ENCODE results near the gene SPEM3.

Gene SPEM3

GRCh38 chr17:7389924-7390910 is 38.4 kb upstream of the SPEM3 start:
- no peak overlapping the region for H3K4me3 ChIP-seq (ENCODE audit: low read length in 2 of 2)
- no peaks in the 10 kb centered on the region for H3K27me3 ChIP-seq (ENCODE audit: control insufficient read depth in 2 of 2, insufficient read depth in 2 of 2, low read length in 2 of 2)
- H3K27ac ChIP-seq (ENCODE audit: low read depth in 2 of 2, low read length in 2 of 2): no peak overlapping the region
- H3K9me3 ChIP-seq (ENCODE audit: control insufficient read depth in 2 of 2, low read length in 2 of 2): no peaks in the 10 kb centered on the region
- H3K36me3 ChIP-seq (ENCODE audit: control insufficient read depth in 2 of 2, insufficient read depth in 2 of 2, low read length in 2 of 2): peaks cover 21 to 33% of the 10 kb centered on the region in 2 donors
- peaks cover 11 to 13% of the 10 kb centered on the region in 2 donors for H3K4me1 ChIP-seq (ENCODE audit: control insufficient read depth in 2 of 2, insufficient read depth in 2 of 2, low read length in 2 of 2)
- no peak overlapping the region for H3K9ac ChIP-seq (ENCODE audit: low read depth in 1 of 2, low read length in 2 of 2)

DNA sequence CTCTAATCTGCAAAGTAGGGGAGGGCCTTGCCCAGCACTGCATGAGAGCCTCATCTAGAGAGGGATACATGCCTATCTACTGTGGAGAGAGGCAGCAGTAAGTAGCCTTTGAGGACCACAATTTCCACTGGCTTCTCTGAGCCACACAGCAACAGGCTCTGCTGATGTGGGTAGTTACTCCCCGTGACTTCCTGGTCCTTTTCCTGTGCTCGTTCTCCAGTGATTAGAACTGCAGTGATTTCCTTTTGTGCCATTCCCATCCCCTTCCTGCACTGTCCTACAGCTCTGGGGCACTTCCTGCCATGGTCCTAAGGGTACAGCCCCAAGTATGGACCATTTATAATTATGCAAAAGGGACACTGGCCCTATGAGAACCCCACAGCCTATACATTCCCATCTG is 37.4 kb upstream of the SPEM3 start:
- H3K27ac ChIP-seq (ENCODE audit: low read depth in 2 of 2, low read length in 2 of 2): no peak overlapping the region
- H3K9me3 ChIP-seq (ENCODE audit: control insufficient read depth in 2 of 2, low read length in 2 of 2): no peaks in the 10 kb centered on the region
- H3K27me3 ChIP-seq (ENCODE audit: control insufficient read depth in 2 of 2, insufficient read depth in 2 of 2, low read length in 2 of 2): no peaks in the 10 kb centered on the region
- no peak overlapping the region for H3K9ac ChIP-seq (ENCODE audit: low read depth in 1 of 2, low read length in 2 of 2)
- no peak overlapping the region for H3K4me3 ChIP-seq (ENCODE audit: low read length in 2 of 2)
- H3K36me3 ChIP-seq (ENCODE audit: control insufficient read depth in 2 of 2, insufficient read depth in 2 of 2, low read length in 2 of 2): peaks cover 15 to 27% of the 10 kb centered on the region in 2 donors
- H3K4me1 ChIP-seq (ENCODE audit: control insufficient read depth in 2 of 2, insufficient read depth in 2 of 2, low read length in 2 of 2): peaks cover 11 to 13% of the 10 kb centered on the region in 2 donors

- Histone ChIP-seq H3K27me3 (ENCODE audit: control insufficient read depth in 2 of 2, insufficient read depth in 2 of 2, low read length in 2 of 2) (no peaks in the 10 kb centered on the region), H3K4me1 (ENCODE audit: control insufficient read depth in 2 of 2, insufficient read depth in 2 of 2, low read length in 2 of 2) (peaks cover 11 to 13% of the 10 kb centered on the region in 2 donors), H3K9ac (ENCODE audit: low read depth in 1 of 2, low read length in 2 of 2) (no peak overlapping the region), H3K36me3 (ENCODE audit: control insufficient read depth in 2 of 2, insufficient read depth in 2 of 2, low read length in 2 of 2) (peaks cover 15 to 17% of the 10 kb centered on the region in 2 donors), H3K9me3 (ENCODE audit: control insufficient read depth in 2 of 2, low read length in 2 of 2) (no peaks in the 10 kb centered on the region), H3K27ac (ENCODE audit: low read depth in 2 of 2, low read length in 2 of 2) (no peak overlapping the region), H3K4me3 (ENCODE audit: low read length in 2 of 2) (peak overlapping the region; percentile 79 to 81)
Measured at GRCh38 chr17:7392696-7393612, 35.7 kb upstream of the SPEM3 start.

GRCh38 chr17:7393613-7394451 is 34.8 kb upstream of the SPEM3 start:
- H3K9me3 ChIP-seq (ENCODE audit: control insufficient read depth in 2 of 2, low read length in 2 of 2): no peaks in the 10 kb centered on the region
- peak overlapping the region; percentile 79 to 81 for H3K4me3 ChIP-seq (ENCODE audit: low read length in 2 of 2)
- H3K4me1 ChIP-seq (ENCODE audit: control insufficient read depth in 2 of 2, insufficient read depth in 2 of 2, low read length in 2 of 2): peaks cover 11 to 13% of the 10 kb centered on the region in 2 donors
- peak overlapping the region; percentile 89 to 93 for H3K27ac ChIP-seq (ENCODE audit: low read depth in 2 of 2, low read length in 2 of 2)
- H3K27me3 ChIP-seq (ENCODE audit: control insufficient read depth in 2 of 2, insufficient read depth in 2 of 2, low read length in 2 of 2): no peaks in the 10 kb centered on the region
- H3K36me3 ChIP-seq (ENCODE audit: control insufficient read depth in 2 of 2, insufficient read depth in 2 of 2, low read length in 2 of 2): peaks cover 10 to 11% of the 10 kb centered on the region in 2 donors
- peak overlapping the region; percentile 65 to 90 for H3K9ac ChIP-seq (ENCODE audit: low read depth in 1 of 2, low read length in 2 of 2)

GRCh38 chr17:7394452-7395191 is 34.0 kb upstream of the SPEM3 start, which contains the start of gene PLSCR3:
TSS of gene PLSCR3 (minus strand) at chr17:7394525. CDS start at chr17:7394110, 415 bp downstream.
- peak within 1 kb of the TSS; percentile 79 to 81 for H3K4me3 ChIP-seq (ENCODE audit: low read length in 2 of 2)
- H3K4me1 ChIP-seq (ENCODE audit: control insufficient read depth in 2 of 2, insufficient read depth in 2 of 2, low read length in 2 of 2): peaks cover 11 to 13% of the 10 kb centered on the region in 2 donors
- peaks cover 2 to 3% of the 10 kb centered on the region in 2 donors for H3K36me3 ChIP-seq (ENCODE audit: control insufficient read depth in 2 of 2, insufficient read depth in 2 of 2, low read length in 2 of 2)
- peak within 1 kb of the TSS; percentile 89 to 93 for H3K27ac ChIP-seq (ENCODE audit: low read depth in 2 of 2, low read length in 2 of 2)
- no peaks in the 10 kb centered on the region for H3K9me3 ChIP-seq (ENCODE audit: control insufficient read depth in 2 of 2, low read length in 2 of 2)
- H3K27me3 ChIP-seq (ENCODE audit: control insufficient read depth in 2 of 2, insufficient read depth in 2 of 2, low read length in 2 of 2): no peaks in the 10 kb centered on the region
- peak within 1 kb of the TSS; percentile 83 to 90 for H3K9ac ChIP-seq (ENCODE audit: low read depth in 1 of 2, low read length in 2 of 2)

DNA sequence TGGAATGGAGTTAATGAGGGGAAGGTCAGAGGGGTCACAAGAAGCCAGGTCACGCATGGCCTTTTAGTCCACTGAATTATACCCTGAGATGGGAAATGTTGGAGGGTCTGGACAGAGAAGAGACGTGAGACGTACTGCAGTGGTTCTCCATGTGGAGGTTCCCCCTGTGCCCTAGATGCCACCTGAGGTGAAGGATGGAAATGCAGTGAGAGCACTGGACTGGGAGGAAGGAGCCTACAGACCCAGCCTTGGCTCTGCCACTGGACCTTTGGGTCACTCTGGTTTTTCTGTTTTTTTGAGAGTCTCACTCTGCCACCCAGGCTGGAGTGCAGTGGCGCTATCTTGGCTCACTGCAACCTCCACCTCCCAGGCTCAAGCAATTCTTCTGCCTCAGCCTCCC is 32.5 kb upstream of the SPEM3 start:
- peaks cover 11 to 13% of the 10 kb centered on the region in 2 donors for H3K4me1 ChIP-seq (ENCODE audit: control insufficient read depth in 2 of 2, insufficient read depth in 2 of 2, low read length in 2 of 2)
- no peaks in the 10 kb centered on the region for H3K36me3 ChIP-seq (ENCODE audit: control insufficient read depth in 2 of 2, insufficient read depth in 2 of 2, low read length in 2 of 2)
- H3K9ac ChIP-seq (ENCODE audit: low read depth in 1 of 2, low read length in 2 of 2): no peak overlapping the region
- no peak overlapping the region for H3K27ac ChIP-seq (ENCODE audit: low read depth in 2 of 2, low read length in 2 of 2)
- H3K9me3 ChIP-seq (ENCODE audit: control insufficient read depth in 2 of 2, low read length in 2 of 2): no peaks in the 10 kb centered on the region
- H3K27me3 ChIP-seq (ENCODE audit: control insufficient read depth in 2 of 2, insufficient read depth in 2 of 2, low read length in 2 of 2): no peaks in the 10 kb centered on the region
- no peak overlapping the region for H3K4me3 ChIP-seq (ENCODE audit: low read length in 2 of 2)

GRCh38 chr17:7398612-7399011 is 30.0 kb upstream of the SPEM3 start:
- H3K36me3 ChIP-seq (ENCODE audit: control insufficient read depth in 2 of 2, insufficient read depth in 2 of 2, low read length in 2 of 2): no peaks in the 10 kb centered on the region
- peaks cover 13 to 18% of the 10 kb centered on the region in 2 donors for H3K4me1 ChIP-seq (ENCODE audit: control insufficient read depth in 2 of 2, insufficient read depth in 2 of 2, low read length in 2 of 2)
- H3K9ac ChIP-seq (ENCODE audit: low read depth in 1 of 2, low read length in 2 of 2): no peak overlapping the region
- H3K27ac ChIP-seq (ENCODE audit: low read depth in 2 of 2, low read length in 2 of 2): no peak overlapping the region
- H3K27me3 ChIP-seq (ENCODE audit: control insufficient read depth in 2 of 2, insufficient read depth in 2 of 2, low read length in 2 of 2): no peaks in the 10 kb centered on the region
- H3K4me3 ChIP-seq (ENCODE audit: low read length in 2 of 2): no peak overlapping the region
- H3K9me3 ChIP-seq (ENCODE audit: control insufficient read depth in 2 of 2, low read length in 2 of 2): no peaks in the 10 kb centered on the region

DNA sequence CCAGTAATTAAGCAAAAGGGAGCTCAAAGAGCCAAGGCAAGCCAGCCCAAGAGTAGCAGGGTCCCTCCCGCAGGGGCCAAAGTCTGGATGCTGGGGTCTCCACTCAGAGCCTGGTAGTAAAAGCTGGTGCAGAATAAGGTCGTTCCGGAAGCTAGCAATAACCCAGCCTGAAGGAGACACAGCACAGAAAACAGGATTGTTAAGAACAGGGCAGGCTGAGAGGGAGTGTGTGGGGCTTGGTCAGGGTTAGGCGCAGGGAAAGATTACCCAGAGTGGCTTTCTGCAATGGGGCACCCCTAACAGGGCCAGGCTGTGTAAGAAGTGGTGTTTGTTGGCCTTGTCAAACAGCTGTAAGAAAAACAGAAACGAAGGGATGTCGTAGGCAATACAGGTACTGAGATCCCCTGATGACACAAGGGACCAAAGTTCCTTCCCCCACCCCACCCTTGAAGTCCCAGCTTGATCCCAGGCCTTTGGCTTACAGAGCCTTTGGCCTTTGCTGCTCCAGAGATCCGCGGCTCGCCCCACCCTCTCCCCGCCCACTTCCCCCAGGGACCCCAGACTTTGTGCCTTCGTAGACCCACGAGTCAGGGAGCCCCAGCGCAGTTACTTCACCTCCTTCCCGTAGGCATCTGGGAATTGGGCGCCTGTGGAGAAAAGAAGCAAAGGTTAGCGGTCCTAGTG is 25.5 kb upstream of the SPEM3 start:
- Histone ChIP-seq H3K27me3 (ENCODE audit: control insufficient read depth in 2 of 2, insufficient read depth in 2 of 2, low read length in 2 of 2) (peaks cover 0 to 12% of the 10 kb centered on the region in 2 donors), H3K27ac (ENCODE audit: low read depth in 2 of 2, low read length in 2 of 2) (peak overlapping the region; percentile 92), H3K36me3 (ENCODE audit: control insufficient read depth in 2 of 2, insufficient read depth in 2 of 2, low read length in 2 of 2) (no peaks in the 10 kb centered on the region), H3K4me1 (ENCODE audit: control insufficient read depth in 2 of 2, insufficient read depth in 2 of 2, low read length in 2 of 2) (peaks cover 6 to 7% of the 10 kb centered on the region in 2 donors), H3K9ac (ENCODE audit: low read depth in 1 of 2, low read length in 2 of 2) (peak overlapping the region; percentile 43 to 77), H3K4me3 (ENCODE audit: low read length in 2 of 2) (peak overlapping the region; percentile 82 to 91), H3K9me3 (ENCODE audit: control insufficient read depth in 2 of 2, low read length in 2 of 2) (no peaks in the 10 kb centered on the region)

Measured in mucosa of rectum (tissue), 2 donors.